Osteoblast (primary cell): ENCODE measurements around the gene CHMP4B. TPM values are rescaled to one million over a fixed set of nuclear protein-coding genes. Genes with fewer than 3 reads are reported as not detected.

Experiments used
- DNase-seq: peaks from one replicate; pipeline ENCODE4 v3.0.0; 2011; ENCODE audit warnings: low spot score, mixed read lengths; ENCODE audit not compliant: insufficient read length; ENCODE audit errors: missing footprints
- H2AFZ ChIP-seq: 2 replicates; pipeline ENCODE4 v1.6.0; 2011; ENCODE audit warnings: mild to moderate bottlenecking, low read length
- H3K27ac ChIP-seq: 2 replicates; pipeline ENCODE4 v1.5.1; 2011; ENCODE audit warnings: mild to moderate bottlenecking, low read depth, low read length, moderate library complexity
- H3K27me3 ChIP-seq: 2 replicates; pipeline ENCODE4 v1.6.0; 2012; ENCODE audit warnings: mild to moderate bottlenecking, control low read depth, inconsistent platforms, low read length, moderate library complexity; ENCODE audit not compliant: insufficient read depth
- H3K36me3 ChIP-seq: 2 replicates; pipeline ENCODE4 v1.5.1; 2011; ENCODE audit warnings: mild to moderate bottlenecking, low read length, control low read depth, moderate library complexity; ENCODE audit not compliant: insufficient read depth
- H3K4me1 ChIP-seq: 2 replicates; pipeline ENCODE4 v1.5.1; 2011; ENCODE audit warnings: mild to moderate bottlenecking, low read length, control low read depth, moderate library complexity; ENCODE audit not compliant: insufficient read depth
- H3K4me2 ChIP-seq: 2 replicates; pipeline ENCODE4 v1.6.0; 2011; ENCODE audit warnings: mild to moderate bottlenecking, low read length; ENCODE audit not compliant: insufficient read depth
- H3K4me3 ChIP-seq: fragments of 200-600 bp; sonication (generic); 3 replicates; pipeline ENCODE4 v1.5.1; 2012; ENCODE audit warnings: mild to moderate bottlenecking, low read length, inconsistent platforms; ENCODE audit not compliant: insufficient read depth
- H3K79me2 ChIP-seq: 2 replicates; pipeline ENCODE4 v1.6.0; 2012; ENCODE audit warnings: mild to moderate bottlenecking, low read length, control low read depth, inconsistent platforms; ENCODE audit not compliant: insufficient read depth
- H3K9me3 ChIP-seq: 2 replicates; pipeline ENCODE4 v1.5.1; 2011; ENCODE audit warnings: low read depth, low read length, control low read depth
- H4K20me1 ChIP-seq: 2 replicates; pipeline ENCODE4 v1.6.0; 2012; ENCODE audit warnings: mild to moderate bottlenecking, low read length, control low read depth; ENCODE audit not compliant: insufficient read depth
- total RNA-seq: library from RNA; depleted of rRNA; stranded (reverse); fragments of >200 nt; gene quantifications from 2 replicates; pipeline ENCODE4 v1.2.3, GENCODE V29; 2012
- TF ChIP-seq, protein P1 (sequence below): IDR thresholded peaks from 2 replicates; pipeline ENCODE4 v1.5.1; 2011; ENCODE audit warnings: mild to moderate bottlenecking, low read depth, low read length, moderate library complexity; ENCODE audit errors: extremely low read depth

The CHMP4B gene
- total RNA-seq, 1 donor = 40.9 TPM

GRCh38 chr20:33784225-33784624, 26.9 kb upstream of the CHMP4B start:
- no peaks in the 10 kb centered on the region for H4K20me1 ChIP-seq
- H2AFZ ChIP-seq = no peak overlapping the region
- H3K36me3 ChIP-seq = no peaks in the 10 kb centered on the region

DNA sequence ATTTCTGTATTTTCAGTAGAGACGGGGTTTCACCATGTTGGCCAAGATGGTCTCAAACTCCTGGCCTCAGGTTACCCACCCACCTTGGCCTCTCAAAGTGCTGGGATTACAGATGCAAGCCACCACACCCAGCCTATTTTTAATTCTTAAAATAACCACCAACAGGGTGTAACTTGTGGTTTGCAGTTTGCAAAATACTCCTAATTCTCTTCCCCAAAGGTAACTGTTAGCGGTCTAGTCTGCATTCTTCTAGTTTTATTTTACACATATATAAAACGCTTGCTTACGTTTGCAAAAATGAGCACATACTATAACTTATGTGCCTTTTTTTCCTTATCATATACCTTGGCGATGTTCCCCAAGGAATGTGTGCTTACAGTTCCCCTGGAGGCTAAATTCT, 25.6 kb upstream of the CHMP4B start:
- H3K79me2 ChIP-seq = no peaks in the 10 kb centered on the region
- no peaks in the 10 kb centered on the region for H3K9me3 ChIP-seq
- peaks cover 8% of the 10 kb centered on the region for H3K4me1 ChIP-seq
- no peaks in the 10 kb centered on the region for H3K36me3 ChIP-seq
- no peaks in the 10 kb centered on the region for H3K27me3 ChIP-seq
- no peak overlapping the region for H3K27ac ChIP-seq
- peaks cover 2% of the 10 kb centered on the region for H4K20me1 ChIP-seq
- H3K4me2 ChIP-seq = no peak overlapping the region
- DNase-seq = no peak
- H3K4me3 ChIP-seq = no peak overlapping the region
- H2AFZ ChIP-seq = no peak overlapping the region
- TF ChIP-seq, protein P1, sequence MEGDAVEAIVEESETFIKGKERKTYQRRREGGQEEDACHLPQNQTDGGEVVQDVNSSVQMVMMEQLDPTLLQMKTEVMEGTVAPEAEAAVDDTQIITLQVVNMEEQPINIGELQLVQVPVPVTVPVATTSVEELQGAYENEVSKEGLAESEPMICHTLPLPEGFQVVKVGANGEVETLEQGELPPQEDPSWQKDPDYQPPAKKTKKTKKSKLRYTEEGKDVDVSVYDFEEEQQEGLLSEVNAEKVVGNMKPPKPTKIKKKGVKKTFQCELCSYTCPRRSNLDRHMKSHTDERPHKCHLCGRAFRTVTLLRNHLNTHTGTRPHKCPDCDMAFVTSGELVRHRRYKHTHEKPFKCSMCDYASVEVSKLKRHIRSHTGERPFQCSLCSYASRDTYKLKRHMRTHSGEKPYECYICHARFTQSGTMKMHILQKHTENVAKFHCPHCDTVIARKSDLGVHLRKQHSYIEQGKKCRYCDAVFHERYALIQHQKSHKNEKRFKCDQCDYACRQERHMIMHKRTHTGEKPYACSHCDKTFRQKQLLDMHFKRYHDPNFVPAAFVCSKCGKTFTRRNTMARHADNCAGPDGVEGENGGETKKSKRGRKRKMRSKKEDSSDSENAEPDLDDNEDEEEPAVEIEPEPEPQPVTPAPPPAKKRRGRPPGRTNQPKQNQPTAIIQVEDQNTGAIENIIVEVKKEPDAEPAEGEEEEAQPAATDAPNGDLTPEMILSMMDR = no peak

More at GRCh38 chr20:33784225-33784624, 26.9 kb upstream of the CHMP4B start:
- H3K4me3 ChIP-seq = no peak overlapping the region
- peaks cover 3% of the 10 kb centered on the region for H3K4me1 ChIP-seq
- H3K27ac ChIP-seq = no peak overlapping the region
- TF ChIP-seq, protein P1 = no peak
- no peaks in the 10 kb centered on the region for H3K9me3 ChIP-seq
- H3K4me2 ChIP-seq = no peak overlapping the region
- H3K27me3 ChIP-seq = no peaks in the 10 kb centered on the region
- no peak for DNase-seq
- H3K79me2 ChIP-seq = no peaks in the 10 kb centered on the region

- TF ChIP-seq, protein P1 = no peak
- Histone ChIP-seq H3K4me2 (no peak overlapping the region), H3K27ac (no peak overlapping the region)
These were observed 23.8 kb upstream of the CHMP4B start for GRCh38 chr20:33787253-33787891.

DNA sequence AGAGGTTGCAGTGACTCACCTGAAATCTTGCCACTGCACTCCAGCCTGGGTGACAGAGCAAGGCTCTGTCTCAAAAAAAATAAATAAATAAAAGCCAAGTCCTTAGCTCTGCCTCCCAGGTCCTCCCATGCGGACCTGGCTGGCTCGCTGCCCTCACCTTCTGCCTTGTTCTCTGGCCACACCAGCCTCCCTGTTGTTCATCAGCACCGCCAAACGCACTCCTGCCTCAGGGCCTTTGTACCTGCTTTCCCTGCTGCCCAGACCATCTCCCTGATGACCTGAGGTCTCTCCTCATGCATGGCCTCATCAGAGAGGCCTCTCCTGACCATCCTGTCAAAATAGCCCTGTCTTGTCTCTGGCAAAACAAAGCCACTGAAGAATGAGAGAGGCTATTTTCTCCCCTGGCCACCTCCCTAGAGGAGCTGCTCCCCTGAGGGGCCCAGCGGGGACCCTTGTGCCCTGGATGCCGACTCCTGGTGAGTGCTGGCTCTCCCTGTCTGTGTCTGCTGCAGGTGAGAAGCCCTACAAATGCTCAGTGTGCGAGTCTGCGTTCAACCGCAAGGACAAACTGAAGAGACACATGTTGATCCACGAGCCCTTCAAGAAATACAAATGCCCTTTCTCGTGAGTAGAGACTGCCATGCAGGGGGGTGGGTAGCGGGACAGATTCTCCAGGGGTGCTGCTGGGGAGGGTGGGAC, 22.6 kb upstream of the CHMP4B start:
- DNase-seq = peak; percentile 47
- H3K4me1 ChIP-seq = peaks cover 8% of the 10 kb centered on the region
- no peaks in the 10 kb centered on the region for H3K36me3 ChIP-seq
- no peak overlapping the region for H3K4me2 ChIP-seq
- no peak overlapping the region for H2AFZ ChIP-seq
- H3K27ac ChIP-seq = no peak overlapping the region
- TF ChIP-seq, protein P1 = no peak
- H3K4me3 ChIP-seq = no peak overlapping the region
- no peaks in the 10 kb centered on the region for H3K9me3 ChIP-seq
- peaks cover 2% of the 10 kb centered on the region for H4K20me1 ChIP-seq
- no peaks in the 10 kb centered on the region for H3K79me2 ChIP-seq
- no peaks in the 10 kb centered on the region for H3K27me3 ChIP-seq

More at GRCh38 chr20:33787253-33787891, 23.8 kb upstream of the CHMP4B start:
- Histone ChIP-seq H3K36me3 (no peaks in the 10 kb centered on the region), H3K27me3 (no peaks in the 10 kb centered on the region), H4K20me1 (peaks cover 2% of the 10 kb centered on the region), H2AFZ (no peak overlapping the region), H3K79me2 (no peaks in the 10 kb centered on the region), H3K9me3 (no peaks in the 10 kb centered on the region), H3K4me3 (no peak overlapping the region), H3K4me1 (peaks cover 8% of the 10 kb centered on the region)
- DNase-seq = no peak
